RWPE2 (cell line): Measurements from ENCODE around the gene ITGB1.
"Not testable (repeated sequence)": the region's sequence is repeated elsewhere in the genome, so short reads cannot be mapped to it uniquely, and the experiment has no call there.

Experiments
- ATAC-seq: fragments of 200-7000 bp; cut with Tn5 transposase; 3 replicates; pipeline ENCODE4 v1.9.1; 2021; ENCODE audit warnings: low read depth
- DNase-seq: peaks from one replicate; pipeline ENCODE4 v3.0.0-alpha.2; 2020; ENCODE audit warnings: low spot score
- H3K27ac ChIP-seq: fragments of 450-650 bp; 2 replicates; pipeline ENCODE4 v1.5.1; 2017; ENCODE audit warnings: mild to moderate bottlenecking; ENCODE audit not compliant: poor library complexity, severe bottlenecking
- H3K27me3 ChIP-seq: fragments of 250-450 bp; sonication (Bioruptor Pico); 2 replicates; pipeline ENCODE4 v1.5.1; 2021; ENCODE audit warnings: mild to moderate bottlenecking, moderate library complexity; ENCODE audit not compliant: insufficient read depth, poor library complexity, severe bottlenecking
- H3K36me3 ChIP-seq: fragments of 250-450 bp; sonication (Bioruptor Pico); 2 replicates; pipeline ENCODE4 v1.5.1; 2020; ENCODE audit warnings: low read depth, mild to moderate bottlenecking, moderate library complexity
- H3K4me1 ChIP-seq: fragments of 250-450 bp; sonication (Bioruptor Pico); 2 replicates; pipeline ENCODE4 v1.5.1; 2021; ENCODE audit warnings: mild to moderate bottlenecking, moderate library complexity; ENCODE audit not compliant: insufficient read depth, poor library complexity, severe bottlenecking
- H3K4me3 ChIP-seq: fragments of 250-450 bp; sonication (Bioruptor Pico); 2 replicates; pipeline ENCODE4 v1.5.1; 2021; ENCODE audit warnings: mild to moderate bottlenecking, moderate library complexity; ENCODE audit not compliant: severe bottlenecking
- H3K9me3 ChIP-seq: fragments of 250-450 bp; sonication (Bioruptor Pico); 2 replicates; pipeline ENCODE4 v1.5.1; 2021; ENCODE audit warnings: mild to moderate bottlenecking, moderate library complexity; ENCODE audit not compliant: severe bottlenecking
- CTCF ChIP-seq: fragments of 450-650 bp; IDR thresholded peaks from one replicate; pipeline ENCODE4 v1.5.1; 2017; ENCODE audit warnings: mild to moderate bottlenecking, moderate library complexity; ENCODE audit not compliant: poor library complexity, severe bottlenecking

The ITGB1 gene

GRCh38 chr10:32929634-32930033 is 28.4 kb downstream of the ITGB1 start:
- peaks cover 100% of the 10 kb centered on the region for H3K36me3 ChIP-seq
- H3K9me3 ChIP-seq, result no peaks in the 10 kb centered on the region
- H3K4me1 ChIP-seq, result peaks cover 20% of the 10 kb centered on the region
- peak overlapping the region; percentile 17 for H3K27ac ChIP-seq
- DNase-seq (no peak), ATAC-seq (peak; percentile 61)
- no peaks in the 10 kb centered on the region for H3K27me3 ChIP-seq
- H3K4me3 ChIP-seq, result no peak overlapping the region
- no peak for TF ChIP-seq CTCF

GRCh38 chr10:32927750-32928149 is 30.3 kb downstream of the ITGB1 start:
- TF ChIP-seq CTCF, result no peak
- H3K36me3 ChIP-seq, result peaks cover 100% of the 10 kb centered on the region
- DNase-seq, result no peak
- no peaks in the 10 kb centered on the region for H3K27me3 ChIP-seq
- no peak for ATAC-seq
- no peaks in the 10 kb centered on the region for H3K9me3 ChIP-seq
- no peak overlapping the region for H3K4me3 ChIP-seq
- H3K27ac ChIP-seq, result no peak overlapping the region
- peaks cover 16% of the 10 kb centered on the region for H3K4me1 ChIP-seq

GRCh38 chr10:32923849-32924248 is 34.2 kb downstream of the ITGB1 start:
- DNase-seq, result no peak
- Histone ChIP-seq H3K36me3 (peaks cover 100% of the 10 kb centered on the region), H3K4me1 (no peaks in the 10 kb centered on the region), H3K4me3 (no peak overlapping the region), H3K9me3 (no peaks in the 10 kb centered on the region), H3K27me3 (no peaks in the 10 kb centered on the region), H3K27ac (no peak overlapping the region)
- ATAC-seq, result 0 out of 3 replicates have a peak, but pooled peaks have one; percentile 8
- no peak for TF ChIP-seq CTCF

- Histone ChIP-seq H3K9me3 (no peaks in the 10 kb centered on the region), H3K27ac (no peak overlapping the region), H3K36me3 (peaks cover 100% of the 10 kb centered on the region), H3K4me1 (no peaks in the 10 kb centered on the region), H3K27me3 (no peaks in the 10 kb centered on the region), H3K4me3 (no peak overlapping the region)
- no peak for ATAC-seq
- no peak for DNase-seq
- TF ChIP-seq CTCF, result no peak
Measured at GRCh38 chr10:32923134-32923533, 34.9 kb downstream of the ITGB1 start.

- no peak for TF ChIP-seq CTCF
- no peak overlapping the region for H3K27ac ChIP-seq
- H3K4me3 ChIP-seq, result no peak overlapping the region
- DNase-seq (no peak), ATAC-seq (no peak)
- H3K9me3 ChIP-seq, result no peaks in the 10 kb centered on the region
- no peaks in the 10 kb centered on the region for H3K4me1 ChIP-seq
- H3K27me3 ChIP-seq, result no peaks in the 10 kb centered on the region
- H3K36me3 ChIP-seq, result peaks cover 100% of the 10 kb centered on the region
Measured at GRCh38 chr10:32922170-32922569, 35.9 kb downstream of the ITGB1 start.

GRCh38 chr10:32917817-32918216 is 40.2 kb downstream of the ITGB1 start:
- not testable (repeated sequence) for DNase-seq, H3K4me3 ChIP-seq, H3K9me3 ChIP-seq, H3K4me1 ChIP-seq, ATAC-seq, H3K27ac ChIP-seq, H3K27me3 ChIP-seq
- H3K36me3 ChIP-seq, result peaks cover 100% of the 10 kb centered on the region
